Measurements from ENCODE around the gene METTL16. TPM values are rescaled to one million over a fixed set of nuclear protein-coding genes. Genes with fewer than 3 reads are reported as not detected.
A peak's percentile ranks its signal among the peaks of the same experiment; 100 is the strongest.

Gene METTL16, protein sequence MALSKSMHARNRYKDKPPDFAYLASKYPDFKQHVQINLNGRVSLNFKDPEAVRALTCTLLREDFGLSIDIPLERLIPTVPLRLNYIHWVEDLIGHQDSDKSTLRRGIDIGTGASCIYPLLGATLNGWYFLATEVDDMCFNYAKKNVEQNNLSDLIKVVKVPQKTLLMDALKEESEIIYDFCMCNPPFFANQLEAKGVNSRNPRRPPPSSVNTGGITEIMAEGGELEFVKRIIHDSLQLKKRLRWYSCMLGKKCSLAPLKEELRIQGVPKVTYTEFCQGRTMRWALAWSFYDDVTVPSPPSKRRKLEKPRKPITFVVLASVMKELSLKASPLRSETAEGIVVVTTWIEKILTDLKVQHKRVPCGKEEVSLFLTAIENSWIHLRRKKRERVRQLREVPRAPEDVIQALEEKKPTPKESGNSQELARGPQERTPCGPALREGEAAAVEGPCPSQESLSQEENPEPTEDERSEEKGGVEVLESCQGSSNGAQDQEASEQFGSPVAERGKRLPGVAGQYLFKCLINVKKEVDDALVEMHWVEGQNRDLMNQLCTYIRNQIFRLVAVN
- total RNA-seq (2014; rRNA removed; shearing (Covaris generic)), result 78.1 and 80.8 TPM in 2 replicates
- polyA plus RNA-seq (2016; fragmentation: Nextera tagmentation; extraction: Ambion mirVana), result 39.5 and 40.1 TPM in 2 replicates
- long read RNA-seq, partial matches to known transcripts, result 9 of 14 reads
- long read RNA-seq, other reads (novel, unspliced or antisense), result 5 of 14 reads

DNA sequence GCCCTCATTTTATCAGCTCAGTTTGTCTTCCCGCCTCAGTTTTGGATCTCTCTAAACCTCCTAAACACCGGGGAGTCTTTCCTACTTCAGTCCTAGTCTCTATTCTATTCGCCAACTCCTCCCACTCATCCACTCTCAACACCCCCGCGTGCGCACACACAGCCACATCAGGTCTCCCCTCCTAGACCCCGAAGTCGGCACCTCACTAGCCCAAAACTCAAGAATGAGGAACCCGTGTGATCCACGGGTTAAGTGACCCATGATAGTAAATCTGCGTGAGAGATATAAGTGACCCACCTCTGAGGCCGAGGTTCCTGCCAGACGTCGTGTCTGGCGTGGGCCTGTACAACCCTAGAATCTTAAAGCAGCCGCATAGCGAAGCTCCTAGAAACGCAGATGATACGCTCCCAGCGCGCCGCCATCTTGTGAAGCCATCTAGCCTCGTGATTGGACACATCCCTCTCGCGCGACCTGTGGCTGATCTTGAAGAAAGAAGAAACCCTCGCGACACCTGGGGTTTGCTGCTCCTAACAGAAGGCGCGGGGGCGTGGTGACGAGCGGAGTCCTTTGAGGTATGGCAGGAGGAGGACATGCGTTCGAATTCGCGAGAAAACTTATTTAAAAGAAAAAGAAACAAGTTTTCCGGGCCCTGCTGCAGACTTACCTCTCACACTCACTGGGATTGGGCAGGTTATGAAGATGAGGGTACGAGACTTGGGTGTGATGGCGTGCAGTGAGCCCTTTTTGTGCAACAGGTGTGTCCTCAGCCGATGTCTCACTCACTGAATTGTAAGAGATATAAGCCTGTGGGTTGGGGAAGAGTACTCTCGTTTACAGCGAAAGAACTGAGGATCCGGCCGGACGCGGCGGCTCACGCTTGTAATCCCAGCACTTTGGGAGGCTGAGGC is at the start of gene METTL16:
Gene METTL16, minus strand, starts transcription at position 427 of the 908 bp plus-strand sequence. CDS start 9,557 bp downstream, outside the sequence.
- TF ChIP-seq, protein P1, sequence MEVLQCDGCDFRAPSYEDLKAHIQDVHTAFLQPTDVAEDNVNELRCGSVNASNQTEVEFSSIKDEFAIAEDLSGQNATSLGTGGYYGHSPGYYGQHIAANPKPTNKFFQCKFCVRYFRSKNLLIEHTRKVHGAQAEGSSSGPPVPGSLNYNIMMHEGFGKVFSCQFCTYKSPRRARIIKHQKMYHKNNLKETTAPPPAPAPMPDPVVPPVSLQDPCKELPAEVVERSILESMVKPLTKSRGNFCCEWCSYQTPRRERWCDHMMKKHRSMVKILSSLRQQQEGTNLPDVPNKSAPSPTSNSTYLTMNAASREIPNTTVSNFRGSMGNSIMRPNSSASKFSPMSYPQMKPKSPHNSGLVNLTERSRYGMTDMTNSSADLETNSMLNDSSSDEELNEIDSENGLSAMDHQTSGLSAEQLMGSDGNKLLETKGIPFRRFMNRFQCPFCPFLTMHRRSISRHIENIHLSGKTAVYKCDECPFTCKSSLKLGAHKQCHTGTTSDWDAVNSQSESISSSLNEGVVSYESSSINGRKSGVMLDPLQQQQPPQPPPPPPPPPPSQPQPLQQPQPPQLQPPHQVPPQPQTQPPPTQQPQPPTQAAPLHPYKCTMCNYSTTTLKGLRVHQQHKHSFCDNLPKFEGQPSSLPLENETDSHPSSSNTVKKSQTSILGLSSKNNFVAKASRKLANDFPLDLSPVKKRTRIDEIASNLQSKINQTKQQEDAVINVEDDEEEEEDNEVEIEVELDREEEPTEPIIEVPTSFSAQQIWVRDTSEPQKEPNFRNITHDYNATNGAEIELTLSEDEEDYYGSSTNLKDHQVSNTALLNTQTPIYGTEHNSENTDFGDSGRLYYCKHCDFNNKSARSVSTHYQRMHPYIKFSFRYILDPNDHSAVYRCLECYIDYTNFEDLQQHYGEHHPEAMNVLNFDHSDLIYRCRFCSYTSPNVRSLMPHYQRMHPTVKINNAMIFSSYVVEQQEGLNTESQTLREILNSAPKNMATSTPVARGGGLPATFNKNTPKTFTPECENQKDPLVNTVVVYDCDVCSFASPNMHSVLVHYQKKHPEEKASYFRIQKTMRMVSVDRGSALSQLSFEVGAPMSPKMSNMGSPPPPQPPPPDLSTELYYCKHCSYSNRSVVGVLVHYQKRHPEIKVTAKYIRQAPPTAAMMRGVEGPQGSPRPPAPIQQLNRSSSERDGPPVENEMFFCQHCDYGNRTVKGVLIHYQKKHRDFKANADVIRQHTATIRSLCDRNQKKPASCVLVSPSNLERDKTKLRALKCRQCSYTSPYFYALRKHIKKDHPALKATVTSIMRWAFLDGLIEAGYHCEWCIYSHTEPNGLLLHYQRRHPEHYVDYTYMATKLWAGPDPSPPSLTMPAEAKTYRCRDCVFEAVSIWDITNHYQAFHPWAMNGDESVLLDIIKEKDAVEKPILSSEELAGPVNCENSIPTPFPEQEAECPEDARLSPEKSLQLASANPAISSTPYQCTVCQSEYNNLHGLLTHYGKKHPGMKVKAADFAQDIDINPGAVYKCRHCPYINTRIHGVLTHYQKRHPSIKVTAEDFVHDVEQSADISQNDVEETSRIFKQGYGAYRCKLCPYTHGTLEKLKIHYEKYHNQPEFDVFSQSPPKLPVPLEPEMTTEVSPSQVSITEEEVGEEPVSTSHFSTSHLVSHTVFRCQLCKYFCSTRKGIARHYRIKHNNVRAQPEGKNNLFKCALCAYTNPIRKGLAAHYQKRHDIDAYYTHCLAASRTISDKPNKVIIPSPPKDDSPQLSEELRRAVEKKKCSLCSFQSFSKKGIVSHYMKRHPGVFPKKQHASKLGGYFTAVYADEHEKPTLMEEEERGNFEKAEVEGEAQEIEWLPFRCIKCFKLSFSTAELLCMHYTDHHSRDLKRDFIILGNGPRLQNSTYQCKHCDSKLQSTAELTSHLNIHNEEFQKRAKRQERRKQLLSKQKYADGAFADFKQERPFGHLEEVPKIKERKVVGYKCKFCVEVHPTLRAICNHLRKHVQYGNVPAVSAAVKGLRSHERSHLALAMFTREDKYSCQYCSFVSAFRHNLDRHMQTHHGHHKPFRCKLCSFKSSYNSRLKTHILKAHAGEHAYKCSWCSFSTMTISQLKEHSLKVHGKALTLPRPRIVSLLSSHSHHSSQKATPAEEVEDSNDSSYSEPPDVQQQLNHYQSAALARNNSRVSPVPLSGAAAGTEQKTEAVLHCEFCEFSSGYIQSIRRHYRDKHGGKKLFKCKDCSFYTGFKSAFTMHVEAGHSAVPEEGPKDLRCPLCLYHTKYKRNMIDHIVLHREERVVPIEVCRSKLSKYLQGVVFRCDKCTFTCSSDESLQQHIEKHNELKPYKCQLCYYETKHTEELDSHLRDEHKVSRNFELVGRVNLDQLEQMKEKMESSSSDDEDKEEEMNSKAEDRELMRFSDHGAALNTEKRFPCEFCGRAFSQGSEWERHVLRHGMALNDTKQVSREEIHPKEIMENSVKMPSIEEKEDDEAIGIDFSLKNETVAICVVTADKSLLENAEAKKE (CRISPR knock-in tag; IDR thresholded peaks at IDR 0.05), result no peak
- TF ChIP-seq EZH2phosphoT487 (IDR thresholded peaks at IDR 0.05; ENCODE audit: unreplicated experiment) (no peak), POLR2AphosphoS5 (IDR thresholded peaks at IDR 0.05; ENCODE audit: low read depth) (peak; percentile 94), CREB1 (CRISPR knock-in tag; IDR thresholded peaks at IDR 0.05; ENCODE audit: low read depth) (no peak)
- TF ChIP-seq, protein P2, sequence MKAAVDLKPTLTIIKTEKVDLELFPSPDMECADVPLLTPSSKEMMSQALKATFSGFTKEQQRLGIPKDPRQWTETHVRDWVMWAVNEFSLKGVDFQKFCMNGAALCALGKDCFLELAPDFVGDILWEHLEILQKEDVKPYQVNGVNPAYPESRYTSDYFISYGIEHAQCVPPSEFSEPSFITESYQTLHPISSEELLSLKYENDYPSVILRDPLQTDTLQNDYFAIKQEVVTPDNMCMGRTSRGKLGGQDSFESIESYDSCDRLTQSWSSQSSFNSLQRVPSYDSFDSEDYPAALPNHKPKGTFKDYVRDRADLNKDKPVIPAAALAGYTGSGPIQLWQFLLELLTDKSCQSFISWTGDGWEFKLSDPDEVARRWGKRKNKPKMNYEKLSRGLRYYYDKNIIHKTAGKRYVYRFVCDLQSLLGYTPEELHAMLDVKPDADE (IDR thresholded peaks at IDR 0.05), result peak; percentile 52; the same call in 1 of the 2 replicates
- no peaks in the 10 kb centered on the region for H3K9me2 ChIP-seq (ENCODE audit: insufficient read depth)
- peak within 1 kb of the TSS; percentile 48 for H2AFZ ChIP-seq
- Mint-ChIP-seq H3K9me3 (peaks cover 15% of the 10 kb centered on the region), H3K36me3 (ENCODE audit: low read depth) (peaks cover 19% of the 10 kb centered on the region), H3K27ac (no peak within 1 kb of the TSS), H3K4me3 (no peak within 1 kb of the TSS; the same call in 2 of the 3 replicates), H3K27me3 (ENCODE audit: insufficient read depth, low read depth, poor library complexity) (peaks cover 2% of the 10 kb centered on the region), H3K4me1 (peaks cover 6% of the 10 kb centered on the region; the same call in 2 of the 3 replicates)
- peaks cover 7% of the 10 kb centered on the region; the same call in 1 of the 2 replicates for H3K4me1 ChIP-seq (ENCODE audit: insufficient read depth)
- DNase-seq (ENCODE audit: low spot score) (peak; percentile 100), ATAC-seq (peak; percentile 98)
- H3K36me3 ChIP-seq (ENCODE audit: insufficient read depth), result no peaks in the 10 kb centered on the region
- H3F3A ChIP-seq (replicated peaks; ENCODE audit: low read depth), result peaks cover 5% of the 10 kb centered on the region; the same call in 1 of the 2 replicates
- peak within 1 kb of the TSS; percentile 92 for H3K27ac ChIP-seq (ENCODE audit: low read depth)
- peaks cover 42% of the 10 kb centered on the region for H3K79me2 ChIP-seq (replicated peaks; ENCODE audit: insufficient read depth)
- no peaks in the 10 kb centered on the region for H3K27me3 ChIP-seq (ENCODE audit: insufficient read depth)
- 0 out of 2 replicates have a peak, but pooled peaks cover 6% of the 10 kb centered on the region for H4K20me1 ChIP-seq (replicated peaks; ENCODE audit: insufficient read depth)
- H3K4me2 ChIP-seq, result peak within 1 kb of the TSS; percentile 93
- H3K4me3 ChIP-seq, result peak within 1 kb of the TSS; percentile 73

Data from GM23338 (cell line).